ENCODE data around the gene MARK3.

Gene MARK3

DNA sequence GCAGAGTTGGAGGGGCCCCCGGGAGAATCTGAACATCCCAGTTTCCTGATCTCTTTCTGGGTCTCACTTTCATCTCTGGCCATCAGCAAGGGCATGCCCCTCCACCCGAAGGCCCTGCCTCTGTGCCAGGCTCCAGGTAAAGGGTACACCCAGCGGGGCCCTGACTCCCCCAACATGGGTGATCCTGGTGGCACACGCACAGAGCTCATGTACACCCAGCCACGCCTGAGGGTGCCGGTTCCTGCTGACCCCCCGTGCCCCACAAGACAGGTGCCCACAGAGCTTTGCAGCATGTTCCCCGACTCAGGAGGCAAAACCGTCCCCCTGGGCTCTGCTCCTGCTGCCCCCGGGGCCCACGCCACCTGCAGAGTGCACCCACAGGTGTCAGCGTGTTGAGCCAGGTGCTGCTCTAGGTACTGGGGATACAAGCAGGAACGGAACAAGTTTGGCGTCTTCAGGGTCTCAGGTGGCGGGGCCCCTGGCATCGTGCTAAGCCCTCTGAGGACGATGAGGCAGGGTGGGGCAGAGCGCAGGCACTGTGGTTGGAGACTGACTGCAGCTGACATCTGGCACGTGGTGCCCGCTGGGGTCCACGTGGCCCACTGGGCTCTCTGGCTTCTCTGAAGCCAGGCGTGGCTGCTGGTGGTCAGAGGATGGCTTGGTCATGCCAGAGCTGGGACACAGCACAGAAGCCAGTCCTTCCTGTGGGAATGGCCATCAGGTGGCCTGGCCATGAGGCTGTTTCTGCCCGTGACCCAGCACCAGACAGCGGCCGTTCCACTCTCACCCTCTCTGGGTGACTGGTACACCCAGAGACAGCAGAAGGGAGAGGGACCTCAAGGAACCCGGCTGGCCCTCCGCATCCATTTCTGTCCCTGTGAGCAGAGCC is 163.5 kb downstream of the MARK3 start:
- DNase-seq (ENCODE audit: low read depth in 2 of 2), result no peak

GRCh38 chr14:103549361-103550311 is 164.4 kb downstream of the MARK3 start:
- no peak for DNase-seq (ENCODE audit: low read depth in 2 of 2)

- DNase-seq (ENCODE audit: low read depth in 2 of 2), result no peak
Measured at GRCh38 chr14:103550451-103551337, 165.5 kb downstream of the MARK3 start.

- no peak for DNase-seq (ENCODE audit: low read depth in 2 of 2)
Measured at GRCh38 chr14:103551338-103551762, 166.1 kb downstream of the MARK3 start.

DNA sequence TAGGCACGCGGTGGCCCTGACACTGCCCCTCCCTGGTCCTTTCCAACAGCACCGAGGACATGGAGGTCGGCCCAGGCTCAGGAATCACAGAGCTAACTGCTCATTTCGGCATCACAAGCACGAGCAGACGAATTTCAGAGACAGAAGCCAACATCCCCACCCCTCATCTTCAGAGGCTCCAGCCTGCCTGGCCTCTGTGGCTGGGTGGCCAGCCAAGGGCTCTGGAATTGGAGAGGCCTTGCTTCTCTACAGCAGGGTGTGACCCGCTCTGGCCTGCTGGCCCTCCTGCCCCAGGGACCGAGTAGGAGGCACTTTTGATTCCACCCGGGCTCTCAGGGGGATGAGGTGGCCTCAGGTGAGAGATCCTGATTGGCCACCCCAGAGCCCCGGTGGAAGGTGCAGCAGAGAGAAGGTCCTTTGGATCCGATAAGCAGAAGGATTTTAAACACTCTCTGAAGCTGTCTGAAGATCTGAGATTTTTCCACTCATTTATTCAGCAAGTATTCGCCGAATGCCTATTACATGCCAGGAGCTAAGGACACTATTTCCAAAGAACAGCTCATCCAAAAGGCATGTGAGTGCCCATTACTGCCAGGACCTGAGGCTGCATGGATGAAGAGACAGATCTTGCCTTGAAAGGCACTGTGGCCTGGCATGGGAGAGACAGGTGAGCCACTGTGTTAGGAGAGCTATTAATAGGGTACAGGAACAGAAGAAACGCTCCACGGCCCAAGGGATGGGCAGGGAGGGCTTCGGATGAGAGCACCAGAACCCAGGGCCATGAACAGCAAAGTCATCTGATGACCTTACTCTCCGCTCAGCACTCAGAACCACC is 167.0 kb downstream of the MARK3 start:
- no peak for DNase-seq (ENCODE audit: low read depth in 2 of 2)

- no peak for DNase-seq (ENCODE audit: low read depth in 2 of 2)
Measured at GRCh38 chr14:103552846-103553210, 167.6 kb downstream of the MARK3 start.
